Vagina (tissue), 2 donors: ENCODE measurements around the gene NUDT22.

Experiments
- CTCF ChIP-seq, 3 experiments: fragments of 450-650 bp in 2 of 3; fragments of 200-600 bp in 1 of 3; sonication (generic) in 1 of 3; IDR thresholded peaks; one replicate each; pipeline ENCODE4 v1.5.1; 2017 to 2019; ENCODE audit warnings: antibody characterized with exemption in 3 of 3, mild to moderate bottlenecking in 2 of 3, moderate library complexity in 2 of 3
- POLR2A ChIP-seq, 2 donors: fragments of 450-650 bp; IDR thresholded peaks; one replicate each; pipeline ENCODE4 v1.6.1; 2017; ENCODE audit warnings: antibody characterized with exemption in 2 of 2, mild to moderate bottlenecking in 2 of 2, moderate library complexity in 2 of 2
- POLR2AphosphoS5 ChIP-seq, 2 donors: sonication (generic); formaldehyde crosslinking; IDR thresholded peaks; one replicate each; pipeline ENCODE4 v1.9.0; 2017; ENCODE audit warnings: antibody characterized with exemption in 2 of 2, mild to moderate bottlenecking in 2 of 2, low read depth in 1 of 2; ENCODE audit not compliant: insufficient read depth in 1 of 2

GRCh38 chr11:64226507-64227051 is 505 bp downstream of the NUDT22 start:
- TF ChIP-seq CTCF (IDR thresholded peaks at IDR 0.05) (no peak), POLR2A (IDR thresholded peaks at IDR 0.05) (no peak), POLR2AphosphoS5 (IDR thresholded peaks at IDR 0.05; ENCODE audit: insufficient read depth in 1 of 2, low read depth in 1 of 2) (peak in 1 of 2 donors; percentile 73)
